Myocyte (in vitro differentiated cells): ENCODE measurements around the gene SPRYD3. TPM values are rescaled to one million over a fixed set of nuclear protein-coding genes. Genes with fewer than 3 reads are reported as not detected.
A peak's percentile ranks its signal among the peaks of the same experiment; 100 is the strongest.
"Not testable (repeated sequence)": the region's sequence is repeated elsewhere in the genome, so short reads cannot be mapped to it uniquely, and the experiment has no call there.

Experiments used
- DNase-seq: peaks from one replicate; pipeline ENCODE4 v3.0.0-alpha.2; 2012; ENCODE audit warnings: low read depth
- microRNA-seq: library from miRNA; unstranded; fragments of <30 nt; microRNA quantifications from one replicate; pipeline ENCODE4, GENCODE V29; 2016
- total RNA-seq: library from RNA; depleted of rRNA; stranded (reverse); fragments of >200 nt; gene quantifications from 2 replicates; pipeline ENCODE4 v1.2.3, GENCODE V29; 2014

Gene SPRYD3
- total RNA-seq, 1 donor from 2014 or later: 35.7 TPM

DNA sequence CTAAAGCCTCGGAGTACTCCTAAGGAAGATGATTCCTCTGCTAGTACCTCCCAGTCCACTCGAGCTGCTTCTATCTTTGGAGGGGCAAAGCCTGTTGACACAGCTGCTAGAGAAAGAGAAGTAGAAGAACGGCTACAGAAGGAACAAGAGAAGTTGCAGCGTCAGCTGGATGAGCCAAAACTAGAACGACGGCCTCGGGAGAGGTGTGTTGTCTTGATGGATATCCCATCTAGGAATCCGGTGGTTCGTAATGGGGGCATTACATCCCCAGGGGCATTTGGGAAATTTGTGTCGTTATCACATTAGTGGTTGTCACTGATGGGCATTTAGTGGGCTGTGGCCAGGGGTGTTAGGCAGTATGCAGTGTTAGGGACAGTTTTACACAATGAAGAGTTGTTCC is 45.4 kb downstream of the SPRYD3 start:
- DNase-seq: peak; percentile 22

- DNase-seq: no peak
These were observed 47.6 kb downstream of the SPRYD3 start for GRCh38 chr12:53031616-53032015.

DNA sequence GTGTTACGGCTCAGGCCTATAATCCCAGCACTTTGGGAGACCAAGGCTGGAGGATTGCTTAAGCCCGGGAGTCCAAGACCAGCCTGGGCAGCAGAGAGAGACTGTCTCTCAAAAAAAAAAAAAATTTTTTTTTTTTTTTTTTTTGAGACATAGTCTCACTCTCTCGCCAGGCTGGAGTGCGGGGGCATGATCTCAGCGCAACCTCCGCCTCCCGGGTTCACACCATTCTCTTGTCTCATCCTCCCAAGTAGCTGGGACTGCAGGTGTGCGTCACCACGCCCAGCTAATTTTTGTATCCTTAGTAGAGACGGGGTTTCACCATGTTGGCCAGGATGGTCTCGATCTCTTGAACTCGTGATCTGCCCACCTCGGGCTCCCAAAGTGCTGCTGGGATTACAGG is 52.2 kb downstream of the SPRYD3 start:
- DNase-seq: not testable (repeated sequence)

DNA sequence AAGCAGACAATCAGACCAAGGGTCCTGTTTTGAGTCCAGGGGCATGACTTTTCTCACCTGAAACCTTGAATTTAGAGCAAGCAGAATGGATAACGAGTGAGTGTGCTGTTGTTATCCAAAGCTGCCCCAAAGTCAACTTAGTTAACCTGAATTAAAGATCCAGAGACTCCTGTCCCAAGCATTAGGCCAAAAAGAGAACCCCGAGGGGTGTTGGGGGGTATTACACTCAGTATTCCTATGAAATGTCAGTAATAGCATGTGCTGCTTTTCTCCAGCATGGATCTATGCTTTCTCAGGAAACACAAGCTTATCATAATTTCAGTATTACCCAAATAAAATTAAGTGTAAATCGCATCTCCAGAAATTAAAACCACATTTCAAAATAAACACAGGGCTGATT is 53.9 kb downstream of the SPRYD3 start:
- no peak for DNase-seq

DNA sequence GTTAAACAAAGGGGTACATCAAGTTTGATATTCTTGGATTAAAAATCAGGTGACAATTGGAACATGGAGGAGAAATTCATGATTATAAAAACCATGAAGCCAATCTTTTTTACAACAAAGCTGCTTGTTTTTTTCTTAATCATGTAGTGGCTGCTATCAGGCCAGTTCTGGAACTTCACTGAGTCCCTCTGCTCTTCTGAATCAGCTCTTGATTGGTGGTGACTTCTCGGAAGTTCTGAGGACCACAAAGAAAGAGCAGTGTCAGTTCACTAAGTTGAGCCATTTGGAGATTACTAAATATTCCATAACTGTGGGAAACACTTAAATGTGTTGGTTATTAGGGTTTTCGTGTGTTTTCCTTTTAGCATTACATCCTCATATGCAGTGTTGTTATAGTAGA is 64.5 kb downstream of the SPRYD3 start:
- no peak for DNase-seq

Small RNA genes lying within 50 kb of the gene (microRNA-seq; reads per million reads assigned to microRNA genes)
- 0.65 reads per million for gene MIR6757

Other genes with a start within 250 kb of the SPRYD3 start
- not detected in 2 replicates for gene KRT79, start 245.1 kb downstream of the SPRYD3 start, total RNA-seq
- gene KRT78, start 230.4 kb downstream of the SPRYD3 start, total RNA-seq: not detected in 2 replicates
- 0.16 TPM in 1 of 2 replicates, not detected in the other for gene KRT8, start 174.3 kb downstream of the SPRYD3 start, total RNA-seq
- gene KRT18, start 130.3 kb downstream of the SPRYD3 start, total RNA-seq: 0.16 TPM in 1 of 2 replicates, not detected in the other
- gene EIF4B, start 72.9 kb downstream of the SPRYD3 start, total RNA-seq: 494 and 561 TPM in 2 replicates
- gene TNS2, start 29.3 kb downstream of the SPRYD3 start, total RNA-seq: 43.8 and 59.8 TPM in 2 replicates
- gene IGFBP6, start 18.3 kb upstream of the SPRYD3 start, total RNA-seq: 42.5 and 49.8 TPM in 2 replicates
- gene SOAT2, start 24.1 kb upstream of the SPRYD3 start, total RNA-seq: not detected in 2 replicates
- 7.4 and 9.2 TPM in 2 replicates for gene ZNF740, start 101.3 kb upstream of the SPRYD3 start, total RNA-seq
- 5.6 and 15.5 TPM in 2 replicates for gene CSAD, start 101.5 kb upstream of the SPRYD3 start, total RNA-seq
- gene ITGB7, start 127.9 kb upstream of the SPRYD3 start, total RNA-seq: 0.16 and 0.32 TPM in 2 replicates
- 15.4 and 22.7 TPM in 2 replicates for gene RARG, start 152.8 kb upstream of the SPRYD3 start, total RNA-seq
- gene ESPL1, start 188.9 kb upstream of the SPRYD3 start, total RNA-seq: 0.36 and 0.53 TPM in 2 replicates
- 253 and 294 TPM in 2 replicates for gene PFDN5, start 216.2 kb upstream of the SPRYD3 start, total RNA-seq
- 40.9 and 42.8 TPM in 2 replicates for gene MYG1, start 220.3 kb upstream of the SPRYD3 start, total RNA-seq
- gene AAAS, start 242.2 kb upstream of the SPRYD3 start, total RNA-seq: 63.6 and 74.1 TPM in 2 replicates